ENCODE results near the gene C1GALT1.

GRCh38 chr7:7290429-7291122 lies 108.2 kb downstream of the C1GALT1 start:
- TF ChIP-seq CTCF (conservative IDR thresholded peaks at IDR 0.05; ENCODE audit: low read depth, low read length): no peak
- no peak for TF ChIP-seq EZH2 (IDR thresholded peaks at IDR 0.05; ENCODE audit: borderline replicate concordance, low read depth, low read length, poor library complexity, severe bottlenecking)
